Activated T-helper 1 cell treated with Interleukin-2 at 50 U/mL for 16 hours (primary cell): ENCODE results near the gene CORO2B.
A peak's percentile ranks its signal among the peaks of the same experiment; 100 is the strongest.

Experiments
- DNase-seq: peaks from one replicate; pipeline ENCODE4 v3.0.0-alpha.2; 2020; ENCODE audit warnings: low read depth

CORO2B gene, protein sequence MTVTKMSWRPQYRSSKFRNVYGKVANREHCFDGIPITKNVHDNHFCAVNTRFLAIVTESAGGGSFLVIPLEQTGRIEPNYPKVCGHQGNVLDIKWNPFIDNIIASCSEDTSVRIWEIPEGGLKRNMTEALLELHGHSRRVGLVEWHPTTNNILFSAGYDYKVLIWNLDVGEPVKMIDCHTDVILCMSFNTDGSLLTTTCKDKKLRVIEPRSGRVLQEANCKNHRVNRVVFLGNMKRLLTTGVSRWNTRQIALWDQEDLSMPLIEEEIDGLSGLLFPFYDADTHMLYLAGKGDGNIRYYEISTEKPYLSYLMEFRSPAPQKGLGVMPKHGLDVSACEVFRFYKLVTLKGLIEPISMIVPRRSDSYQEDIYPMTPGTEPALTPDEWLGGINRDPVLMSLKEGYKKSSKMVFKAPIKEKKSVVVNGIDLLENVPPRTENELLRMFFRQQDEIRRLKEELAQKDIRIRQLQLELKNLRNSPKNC

DNA sequence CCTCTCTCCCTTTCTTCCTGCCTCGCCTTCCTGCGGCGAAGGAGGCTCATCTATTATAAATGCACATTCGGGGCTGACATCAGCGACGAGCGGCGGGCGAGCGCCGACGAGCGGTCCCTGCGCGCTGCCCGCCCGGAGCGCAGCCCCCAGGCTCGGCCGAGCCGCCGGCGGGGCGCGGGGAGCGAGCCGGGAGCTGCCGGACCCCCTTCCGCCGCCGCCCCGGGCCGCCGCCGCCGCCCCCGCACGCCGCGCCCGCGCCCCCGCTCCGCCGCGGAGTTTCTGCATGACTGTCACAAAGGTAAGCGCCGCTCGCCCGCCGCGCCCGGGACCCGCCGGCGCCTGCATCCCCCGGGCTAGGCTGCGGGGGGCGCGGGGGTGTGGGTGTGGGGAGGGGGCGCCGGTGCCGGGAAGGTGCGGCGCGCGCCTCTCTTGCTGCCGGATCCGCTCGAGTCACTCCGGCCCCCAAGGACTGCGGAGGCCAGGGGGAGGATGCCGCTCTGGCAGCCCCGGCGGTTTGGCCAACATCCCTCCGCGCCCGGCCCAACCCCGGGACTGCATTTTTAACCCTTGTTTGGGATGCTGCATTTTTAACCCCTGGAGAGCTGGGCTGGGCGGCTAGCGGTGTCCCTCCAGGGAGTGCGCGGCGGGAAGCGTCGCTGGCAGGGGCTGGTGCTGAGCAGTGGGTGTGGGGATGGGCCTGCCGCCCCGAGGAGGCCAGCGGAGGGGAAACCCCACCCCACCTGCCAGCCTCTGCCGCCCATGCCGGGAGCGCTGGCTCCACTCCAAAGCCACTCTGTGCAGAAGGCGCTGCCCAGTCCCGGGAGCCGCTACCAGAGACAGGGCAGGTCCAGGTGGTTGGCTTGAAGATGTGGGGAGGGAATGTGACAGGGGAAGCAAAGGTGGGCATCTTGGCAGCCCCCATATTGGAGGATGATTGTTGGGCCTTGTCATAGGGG is at the start of gene CORO2B:
Gene CORO2B, plus strand, starts transcription at position 14 of the 956 bp plus-strand sequence. Its CDS starts 270 bp downstream, at position 284.
- DNase-seq: no peak

DNA sequence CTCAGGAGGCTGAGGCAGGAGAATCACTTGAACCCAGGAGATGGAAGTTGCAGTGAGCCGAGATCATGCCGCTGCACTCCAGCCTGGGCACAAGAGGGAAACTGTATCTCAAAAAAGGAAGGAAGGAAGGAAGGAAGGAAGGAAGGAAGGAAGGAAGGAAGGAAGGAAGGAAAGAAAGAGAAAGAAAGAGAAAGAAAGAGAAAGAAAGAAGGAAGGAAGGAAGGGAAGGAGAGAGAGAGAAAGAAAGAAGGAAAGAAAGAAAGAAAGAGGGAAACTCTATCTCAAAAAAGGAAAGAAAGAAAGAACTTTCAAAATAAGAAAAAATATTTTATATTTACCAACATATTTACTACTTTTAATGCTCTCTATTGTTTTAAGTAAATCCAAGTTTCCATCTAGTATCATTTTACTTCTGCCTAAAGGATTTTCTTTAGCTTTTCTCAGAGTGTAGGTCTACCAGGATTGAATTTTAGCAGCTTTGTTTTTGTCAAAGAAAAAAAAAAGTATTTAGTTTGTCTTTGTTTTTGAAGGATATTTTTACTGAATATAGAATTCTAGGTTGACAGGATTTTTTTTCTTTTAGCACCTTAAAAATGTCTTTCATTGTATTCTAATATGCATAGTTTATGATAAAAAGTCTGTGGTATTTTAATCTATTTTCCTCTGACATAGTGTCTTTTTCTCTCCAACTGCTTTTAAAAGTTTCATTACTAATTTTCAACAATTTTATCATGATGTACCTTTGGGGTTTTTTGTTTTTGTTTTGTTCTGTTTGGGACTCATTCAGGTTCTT is 47.2 kb upstream of the CORO2B start:
- no peak for DNase-seq

DNA sequence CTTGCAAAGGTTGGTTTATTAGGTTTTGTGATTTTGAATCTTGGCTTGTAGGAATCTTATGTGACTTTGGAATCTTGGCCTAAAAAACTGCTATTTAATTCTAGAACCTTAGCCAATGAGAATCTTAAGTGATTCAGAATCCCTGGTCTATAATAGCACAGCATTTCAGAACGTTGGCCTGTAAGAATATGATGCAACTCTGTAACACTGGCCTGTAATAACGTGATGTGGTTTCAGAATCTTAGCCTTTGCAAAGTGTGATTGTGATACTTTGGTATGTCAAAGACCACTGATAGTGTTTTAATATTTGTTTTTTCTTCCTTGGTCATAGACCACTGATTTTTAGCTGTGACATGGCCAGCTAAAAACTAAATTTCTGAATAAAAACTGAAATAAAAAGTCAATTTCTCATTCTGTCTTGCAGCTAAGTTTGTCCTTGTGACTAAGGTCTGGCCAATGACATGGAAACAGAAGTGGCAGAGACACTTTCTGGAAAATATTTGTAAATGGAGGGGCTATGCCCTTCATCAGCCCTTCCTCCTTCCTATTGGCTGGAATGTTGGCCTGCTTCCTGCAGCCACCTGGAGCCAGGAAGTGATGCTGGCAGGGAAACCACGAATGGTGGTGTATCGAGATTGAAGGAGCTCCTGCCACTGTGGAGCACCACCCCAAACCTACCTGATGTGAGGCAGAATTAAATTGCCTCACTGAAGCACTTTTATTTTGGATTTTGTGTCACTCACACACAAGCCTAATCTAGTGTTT is 42.3 kb upstream of the CORO2B start:
- no peak for DNase-seq

DNA sequence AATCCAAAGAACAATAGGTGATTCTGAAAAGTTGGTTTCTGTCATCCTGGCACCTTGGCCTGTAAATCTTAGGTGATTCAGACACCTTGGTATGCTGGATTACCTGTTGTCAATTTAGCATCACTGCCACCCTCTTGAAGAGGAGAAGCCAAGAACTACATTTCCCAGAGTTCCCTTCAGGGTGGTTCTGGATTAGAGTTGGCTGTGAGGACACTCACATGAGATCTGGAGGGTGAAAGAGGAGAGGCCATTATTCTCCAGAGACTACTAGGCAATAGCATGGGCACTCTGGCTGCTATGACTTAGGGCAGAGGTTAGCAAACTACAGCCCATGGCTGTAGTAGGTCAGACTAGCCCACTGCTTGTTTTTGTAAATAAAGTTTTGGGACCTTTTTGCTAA is 41.7 kb upstream of the CORO2B start:
- no peak for DNase-seq

DNA sequence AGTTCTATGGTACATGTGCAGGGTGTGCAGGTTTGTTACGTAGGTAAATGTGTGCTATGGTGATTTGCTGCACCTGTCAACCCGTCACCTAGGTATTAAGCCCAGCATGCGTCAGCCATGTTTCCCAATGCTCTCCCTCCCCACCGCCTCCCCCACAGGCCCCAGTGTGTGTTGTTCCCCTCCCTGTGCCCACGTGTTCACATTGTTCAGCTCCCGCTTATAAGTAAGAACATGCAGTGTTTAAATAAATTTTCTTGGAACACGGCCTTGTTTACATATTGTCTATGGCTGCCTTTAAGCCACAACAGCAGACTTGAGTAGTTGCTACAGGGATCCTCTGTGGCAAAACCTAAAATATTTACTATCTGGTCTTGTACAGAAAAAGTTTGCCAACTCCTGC is 41.3 kb upstream of the CORO2B start:
- no peak for DNase-seq

DNA sequence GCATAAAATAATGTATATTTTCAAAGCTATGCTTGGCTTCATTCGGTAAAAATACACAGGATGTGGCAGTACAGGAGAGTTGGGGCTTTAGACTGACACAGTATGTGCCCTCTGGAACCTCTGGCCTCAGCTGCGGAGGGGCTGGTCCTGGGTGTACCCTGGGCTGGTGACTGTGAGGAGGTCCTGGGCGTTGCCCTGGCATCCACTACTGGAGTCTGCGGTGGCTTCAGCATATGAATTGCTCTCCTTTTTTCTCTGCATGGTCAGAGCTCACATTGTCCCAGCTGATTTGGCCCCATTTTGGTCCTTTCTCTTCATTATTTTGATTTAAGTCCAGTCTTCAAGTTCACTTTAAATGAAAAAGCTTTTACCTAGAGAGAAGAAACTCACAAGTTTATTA is 40.5 kb upstream of the CORO2B start:
- no peak for DNase-seq

DNA sequence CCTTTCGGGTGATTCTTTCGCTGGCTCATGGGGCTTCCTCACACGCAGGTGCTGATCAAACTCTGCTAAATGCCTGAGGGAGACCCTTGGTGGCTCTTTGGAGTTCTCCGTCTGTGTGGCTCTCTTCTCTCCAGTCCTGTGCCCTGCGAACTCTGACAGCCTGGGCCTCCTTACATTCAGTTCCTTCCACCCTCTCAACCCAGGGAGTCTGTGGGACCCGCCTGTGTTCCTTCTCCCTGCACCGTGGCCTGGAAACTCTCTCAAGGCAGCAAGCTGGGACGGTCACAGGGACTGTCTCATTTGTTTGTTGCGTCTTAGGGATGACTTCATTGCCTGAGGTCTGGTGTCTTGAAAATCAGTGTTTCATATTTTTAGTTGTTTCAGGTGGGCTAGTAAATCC is 37.0 kb upstream of the CORO2B start:
- DNase-seq: no peak

DNA sequence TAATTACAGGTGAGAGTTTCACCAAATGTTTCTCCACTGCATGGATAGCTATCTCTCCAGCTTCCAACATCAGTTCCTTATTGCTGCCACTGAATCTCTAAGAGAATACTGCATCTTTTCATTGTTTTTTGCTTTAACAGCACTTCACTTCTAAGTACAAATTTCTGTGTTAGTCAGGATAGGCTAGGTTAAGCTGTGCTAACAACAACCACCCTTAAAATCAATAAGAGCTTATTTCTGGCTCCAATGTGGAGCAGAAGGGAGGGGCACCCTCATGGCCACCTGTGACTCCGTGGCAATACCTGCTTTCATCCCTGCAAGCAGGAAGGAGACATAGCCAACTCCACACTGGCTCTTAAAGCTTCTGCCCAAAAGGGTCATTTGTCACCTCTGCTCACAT is 36.4 kb upstream of the CORO2B start:
- DNase-seq: no peak

DNA sequence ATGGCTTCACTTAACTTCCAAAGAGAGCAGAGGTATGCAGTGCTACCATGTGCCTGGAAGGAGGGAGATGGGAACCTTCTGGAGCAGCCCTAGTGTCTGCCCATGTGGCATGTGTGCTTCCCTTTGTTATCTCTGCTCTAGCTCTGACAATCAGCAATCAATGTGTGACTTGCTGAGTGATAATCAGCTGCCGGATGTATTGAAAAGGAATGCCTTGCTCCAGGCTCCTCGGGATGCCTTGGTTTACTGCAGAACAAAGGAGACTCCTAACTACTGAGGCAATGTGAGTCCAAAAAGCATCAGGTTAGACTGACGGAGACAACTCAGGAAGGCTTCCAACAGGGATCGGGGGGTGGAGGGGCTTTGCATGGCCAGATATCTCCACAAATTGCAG is 36.0 kb upstream of the CORO2B start:
- no peak for DNase-seq

DNA sequence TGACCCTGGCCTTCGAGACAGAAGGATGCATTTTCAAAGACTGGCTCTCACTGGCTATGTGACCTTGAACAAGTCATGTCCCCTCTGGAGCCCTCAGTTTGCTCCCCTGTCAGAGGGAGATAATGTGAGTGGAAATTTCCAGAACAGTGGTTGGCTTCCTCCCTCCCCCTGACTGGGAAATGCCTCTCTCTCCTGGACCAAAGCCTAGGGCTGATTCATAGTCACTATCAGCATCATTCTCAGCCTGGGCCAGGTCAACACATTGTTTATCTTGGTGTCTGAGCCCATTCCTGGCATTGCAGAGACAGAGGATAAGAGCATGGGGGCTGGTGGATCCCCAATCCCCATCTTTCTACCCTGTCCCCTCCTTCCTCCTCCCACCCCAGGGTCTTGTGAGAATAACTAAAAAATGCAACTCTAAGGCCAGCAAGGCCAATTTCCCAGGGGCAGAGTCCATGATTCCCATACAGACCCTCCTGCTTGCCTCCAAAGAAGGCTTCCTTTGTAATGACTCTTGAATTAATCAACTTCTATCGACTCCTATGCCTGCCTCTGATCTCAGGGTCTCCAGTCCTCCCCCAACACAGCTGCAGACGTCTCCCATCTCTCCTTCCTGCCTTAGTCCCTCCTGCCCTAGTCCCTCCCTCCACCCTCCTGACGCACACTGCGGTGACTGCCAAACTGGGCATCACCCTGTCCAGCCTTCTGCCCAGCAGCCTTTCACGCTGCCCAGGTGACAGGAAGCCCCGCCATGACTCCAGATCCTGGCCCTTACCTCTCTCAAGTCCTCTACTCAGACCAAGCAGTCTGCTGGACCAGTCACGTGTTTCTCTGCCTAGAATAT is 35.4 kb upstream of the CORO2B start:
- DNase-seq: no peak

DNA sequence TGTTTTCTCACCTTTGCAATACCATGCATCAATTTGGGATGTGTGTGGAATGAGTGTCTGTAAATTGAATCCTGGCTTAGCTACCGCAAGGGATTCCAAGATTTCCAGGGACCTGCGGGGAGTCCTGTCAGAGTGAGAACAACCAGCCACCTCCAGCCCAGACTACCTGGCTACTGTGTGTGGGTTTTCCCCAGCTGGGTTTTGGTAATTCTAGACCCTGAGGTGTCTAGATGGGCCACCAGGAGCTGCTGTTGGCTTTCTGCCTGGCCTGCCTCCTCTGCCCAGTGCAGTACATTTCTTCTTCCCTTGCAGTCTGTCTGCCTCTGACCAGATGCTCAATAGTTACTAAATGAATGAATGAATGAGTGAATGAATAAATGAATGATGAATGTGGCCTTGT is 32.5 kb upstream of the CORO2B start:
- DNase-seq: no peak

DNA sequence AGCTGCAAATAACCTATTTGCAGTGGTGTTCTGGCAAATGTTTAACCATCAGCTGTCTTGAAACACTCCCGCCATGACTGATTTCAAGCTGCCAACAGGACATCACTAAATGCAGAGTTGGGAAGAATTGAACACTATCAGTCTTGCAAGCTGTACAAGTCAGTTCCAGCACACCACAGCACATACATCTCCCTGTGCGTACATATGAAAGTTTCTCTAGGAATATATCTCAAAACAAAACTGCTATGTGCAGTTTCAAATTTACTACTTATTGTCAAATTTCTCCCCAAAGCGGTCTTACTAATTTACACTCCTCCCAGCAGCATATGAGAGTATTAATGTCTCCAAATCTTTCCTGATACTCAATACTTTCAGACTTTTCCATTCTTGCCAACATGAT is 30.4 kb upstream of the CORO2B start:
- no peak for DNase-seq

DNA sequence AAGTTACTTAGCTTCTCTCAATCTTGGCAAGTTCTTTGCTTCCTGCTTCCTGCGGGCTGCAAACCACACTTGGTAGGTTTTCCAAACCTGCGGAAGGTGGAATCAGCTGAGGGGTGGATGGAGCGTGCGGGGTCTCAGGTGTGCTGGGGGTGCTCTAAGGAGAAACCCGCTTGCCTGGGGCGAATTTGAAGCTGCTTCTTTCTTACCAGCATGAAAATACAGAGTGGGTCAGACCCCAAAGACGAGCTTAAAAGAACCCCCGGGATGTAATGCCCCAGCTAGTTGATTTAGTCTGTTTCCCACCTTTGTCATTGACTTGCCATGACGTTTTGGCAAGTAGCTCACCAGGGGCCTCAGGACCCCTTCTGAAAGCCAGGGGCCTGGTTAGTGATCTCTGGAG is 28.8 kb upstream of the CORO2B start:
- DNase-seq: no peak

DNA sequence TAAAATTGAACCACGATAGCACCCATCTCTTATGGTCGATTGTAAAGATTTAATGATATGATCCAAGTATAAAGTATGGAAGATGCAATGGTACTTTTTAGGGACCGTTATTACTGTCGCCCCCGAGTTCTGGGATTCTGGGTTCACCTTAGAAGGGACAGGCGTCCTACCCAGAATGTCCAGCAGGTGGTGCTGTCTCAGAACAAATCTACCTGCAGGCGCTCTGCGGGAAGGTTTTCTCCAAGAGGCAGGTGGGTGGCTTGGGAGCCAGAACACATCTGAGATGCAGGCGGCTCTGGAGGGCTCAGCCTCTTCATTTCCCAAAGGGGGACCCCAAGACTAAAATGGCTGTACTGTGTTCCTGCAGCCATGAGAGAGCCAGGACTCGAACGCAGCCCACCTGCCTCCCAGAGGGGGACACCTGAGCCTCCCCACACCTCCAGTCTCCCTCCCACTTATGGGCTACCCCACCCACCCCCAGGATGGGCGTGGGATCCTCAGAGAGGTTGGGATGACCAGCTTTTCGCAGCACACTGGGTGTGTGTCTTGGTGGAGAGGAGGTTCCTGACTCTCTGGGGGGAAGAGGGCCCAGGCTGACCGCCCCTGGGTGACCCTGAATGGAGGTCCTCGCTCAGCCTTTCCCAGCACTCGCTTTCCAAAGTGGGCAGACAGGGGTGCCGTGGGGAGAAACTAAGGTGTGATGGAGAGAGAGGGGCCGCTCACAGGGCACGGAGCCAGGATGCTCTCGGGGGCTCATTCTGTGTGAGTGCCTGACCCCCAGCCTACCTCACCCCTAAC is 28.1 kb upstream of the CORO2B start:
- DNase-seq: peak; percentile 47

DNA sequence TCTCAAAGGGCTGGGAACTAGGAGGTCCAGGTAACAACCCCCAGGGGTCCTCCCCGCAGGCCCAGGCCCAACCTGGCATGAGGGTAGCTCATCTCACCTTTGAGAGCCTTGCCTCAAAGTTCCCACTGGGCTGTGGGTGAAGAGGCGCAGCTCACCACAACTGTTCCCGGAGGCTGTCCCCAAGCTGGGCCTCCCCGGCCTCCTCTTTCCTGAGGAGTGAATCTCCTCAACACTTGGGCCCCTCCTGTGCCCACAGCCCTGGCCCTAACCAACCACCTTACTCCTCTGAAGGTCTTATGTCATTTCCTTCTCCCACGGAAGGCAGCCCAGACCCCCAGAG is 27.5 kb upstream of the CORO2B start:
- DNase-seq: no peak

DNA sequence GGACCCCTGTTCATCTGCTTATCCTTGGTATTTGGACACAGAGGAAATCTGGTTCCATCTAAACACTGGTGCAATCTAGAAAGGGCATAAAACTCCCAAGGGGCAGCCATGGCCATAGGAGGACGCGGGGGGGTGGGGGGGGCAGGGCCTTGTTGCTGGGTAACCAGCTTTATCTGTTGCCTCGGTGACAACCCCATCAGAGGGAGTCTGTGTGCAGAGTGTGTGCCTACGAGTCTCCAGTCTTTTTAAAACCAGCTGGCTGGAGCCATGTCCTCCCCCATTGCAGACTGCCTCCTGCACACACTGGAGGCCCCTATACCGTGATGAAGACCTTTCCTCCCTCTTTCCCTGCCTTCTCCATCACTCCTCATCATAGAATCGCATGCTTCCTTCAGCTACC is 26.4 kb upstream of the CORO2B start:
- no peak for DNase-seq

DNA sequence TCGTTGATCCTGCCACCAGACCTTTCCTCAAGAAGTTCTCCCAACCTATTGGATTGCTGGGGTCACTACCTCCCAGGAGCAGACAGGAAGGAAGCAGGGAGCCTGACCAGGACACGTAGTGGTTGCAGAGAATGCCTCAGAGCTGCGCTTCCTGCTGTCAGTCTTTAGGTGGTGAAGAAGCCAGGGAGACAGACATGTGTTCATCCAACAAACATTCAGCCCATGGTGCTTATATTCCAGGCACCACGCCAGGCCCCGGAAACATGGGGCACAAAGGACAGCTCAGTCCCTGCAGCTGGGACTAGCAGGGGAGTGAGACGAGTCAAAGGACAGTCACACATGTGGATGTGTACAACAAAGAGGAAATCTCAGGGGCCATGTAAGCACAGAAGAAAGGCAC is 26.0 kb upstream of the CORO2B start:
- no peak for DNase-seq

DNA sequence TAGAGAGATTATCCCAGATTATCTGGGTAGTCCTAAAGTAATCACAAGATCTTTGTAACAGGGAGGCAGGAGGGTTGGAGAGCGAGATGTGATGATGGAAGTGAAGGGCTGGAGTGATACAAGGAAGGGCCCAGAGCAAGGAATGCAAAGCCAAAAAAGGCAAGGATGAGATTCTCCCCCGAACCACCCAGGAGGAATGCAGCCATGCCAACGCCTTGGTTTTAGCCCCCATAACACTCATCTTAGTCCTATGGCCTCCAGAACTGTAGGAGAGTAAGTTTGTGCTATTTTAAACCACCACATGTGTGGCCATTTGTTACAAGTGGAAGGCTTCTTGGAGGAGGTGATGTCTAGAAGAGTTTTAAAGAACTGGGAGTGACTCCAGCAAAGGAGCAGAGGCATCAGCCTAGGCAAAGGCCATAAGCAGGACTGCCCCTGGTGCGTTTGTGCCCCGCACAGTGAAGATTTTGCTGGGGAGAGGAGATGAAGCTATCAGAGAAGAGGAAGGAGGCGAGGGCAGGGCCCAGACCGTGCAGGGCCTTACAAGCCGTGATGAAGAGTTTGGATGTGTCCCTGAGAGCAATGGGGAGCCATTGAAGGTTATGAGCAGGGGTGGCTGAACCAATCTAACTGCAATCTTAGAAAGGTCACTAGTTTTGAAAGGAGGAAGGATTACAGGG is 25.3 kb upstream of the CORO2B start:
- no peak for DNase-seq
